ENCODE results near the gene IFTAP. TPM values are rescaled to one million over a fixed set of nuclear protein-coding genes. Genes with fewer than 3 reads are reported as not detected.

IFTAP gene
- polyA plus RNA-seq, 4 donors = 15.7 to 23.2 (median 19.6) TPM

- Histone ChIP-seq H3K27ac (ENCODE audit: low read depth in 1 of 3, low read length in 2 of 3) (no peak overlapping the region), H3K27me3 (ENCODE audit: control insufficient read depth in 3 of 3, insufficient read depth in 3 of 3, low read length in 3 of 3) (no peaks in the 10 kb centered on the region), H3K4me1 (ENCODE audit: control insufficient read depth in 3 of 3, insufficient read depth in 2 of 3, low read depth in 1 of 3, low read length in 2 of 3) (no peaks in the 10 kb centered on the region), H3K4me3 (ENCODE audit: low read depth in 1 of 3, low read length in 3 of 3) (peak overlapping the region in 1 of 3 donors; percentile 23), H3K36me3 (ENCODE audit: control insufficient read depth in 3 of 3, insufficient read depth in 2 of 3, low read depth in 1 of 3, low read length in 3 of 3) (no peaks in the 10 kb centered on the region), H3K9me3 (ENCODE audit: control insufficient read depth in 2 of 2, insufficient read depth in 1 of 2, low read depth in 1 of 2, low read length in 1 of 2) (peaks cover 0 to 3% of the 10 kb centered on the region in 2 donors)
- FAIRE-seq (no peak), DNase-seq (no peak)
- 55 to 66% (median 61%) methylated on average over 6 of the region's 6 CpGs for WGBS, 3 donors
Observed at GRCh38 chr11:36565031-36565610, 29.2 kb upstream of the IFTAP start.

DNA sequence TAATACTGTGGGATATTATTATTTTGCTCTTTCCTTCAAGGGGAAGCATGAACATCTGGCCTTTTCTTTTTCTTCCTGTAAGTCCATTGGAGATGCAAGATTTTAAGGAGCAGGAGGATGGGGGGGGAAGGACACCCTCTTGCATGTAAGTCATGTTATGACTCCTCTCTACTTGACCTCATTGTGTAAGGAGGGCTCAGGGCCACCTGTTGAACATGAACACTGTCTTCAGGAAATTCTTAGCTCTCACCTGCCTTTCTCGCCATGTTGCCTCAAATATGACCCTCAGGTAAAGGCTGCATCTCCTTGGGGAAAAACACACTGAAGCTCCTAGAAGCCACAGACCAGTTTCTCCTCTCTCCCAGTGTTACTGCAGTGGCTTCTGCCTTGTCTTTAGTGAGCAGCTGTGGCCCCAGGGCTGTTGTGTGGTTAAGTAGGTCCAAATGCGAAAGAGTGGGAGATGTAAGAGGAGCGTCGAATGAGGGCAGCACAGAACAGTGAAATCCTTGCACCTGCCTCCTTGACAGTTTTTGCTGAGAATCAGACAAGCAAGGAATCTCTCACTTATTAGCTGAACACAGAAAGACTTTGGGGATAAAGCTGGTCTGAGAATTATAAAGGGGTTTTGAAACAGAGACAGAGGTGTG is 27.8 kb upstream of the IFTAP start:
- no peak for FAIRE-seq
- H3K27me3 ChIP-seq (ENCODE audit: control insufficient read depth in 3 of 3, insufficient read depth in 3 of 3, low read length in 3 of 3) = no peaks in the 10 kb centered on the region
- WGBS, 3 donors = 85 to 91% (median 90%) methylated on average over 4 of the region's 4 CpGs

DNA sequence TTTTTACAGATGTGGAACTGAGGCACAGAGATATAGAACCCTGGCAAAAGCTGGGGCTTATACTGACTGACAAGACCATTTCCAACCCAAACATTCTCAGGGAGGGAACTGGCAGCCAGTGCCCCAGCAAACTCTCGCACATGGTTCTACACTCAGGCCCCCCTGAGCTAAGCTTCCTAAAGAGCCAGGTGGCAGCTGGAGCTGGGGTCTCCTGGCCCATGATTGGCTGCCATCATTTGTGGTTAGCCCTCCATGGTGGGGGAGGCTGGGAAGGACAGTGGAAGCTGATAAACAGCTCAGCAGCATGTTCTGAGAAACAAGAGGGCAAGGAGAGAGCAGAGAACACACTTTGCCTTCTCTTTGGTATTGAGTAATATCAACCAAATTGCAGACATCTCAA is 26.6 kb upstream of the IFTAP start, which contains the start of gene RAG1:
TSS of gene RAG1 (plus strand) at position 314 of the 400 bp plus-strand sequence. CDS start 5,298 bp downstream, outside the sequence.
- Histone ChIP-seq H3K4me1 (ENCODE audit: control insufficient read depth in 3 of 3, insufficient read depth in 2 of 3, low read depth in 1 of 3, low read length in 2 of 3) (no peaks in the 10 kb centered on the region), H3K9me3 (ENCODE audit: control insufficient read depth in 2 of 2, insufficient read depth in 1 of 2, low read depth in 1 of 2, low read length in 1 of 2) (no peaks in the 10 kb centered on the region), H3K27me3 (ENCODE audit: control insufficient read depth in 3 of 3, insufficient read depth in 3 of 3, low read length in 3 of 3) (no peaks in the 10 kb centered on the region), H3K27ac (ENCODE audit: low read depth in 1 of 3, low read length in 2 of 3) (no peak within 1 kb of the TSS), H3K36me3 (ENCODE audit: control insufficient read depth in 3 of 3, insufficient read depth in 2 of 3, low read depth in 1 of 3, low read length in 3 of 3) (no peaks in the 10 kb centered on the region), H3K4me3 (ENCODE audit: low read depth in 1 of 3, low read length in 3 of 3) (no peak within 1 kb of the TSS)
- WGBS, 3 donors = 83 to 96% (median 91%) methylated on average over 1 of the region's 1 CpG
- FAIRE-seq (no peak), DNase-seq (no peak)

More for the DNA sequence above, 27.8 kb upstream of the IFTAP start:
- Histone ChIP-seq H3K27ac (ENCODE audit: low read depth in 1 of 3, low read length in 2 of 3) (no peak overlapping the region), H3K4me3 (ENCODE audit: low read depth in 1 of 3, low read length in 3 of 3) (no peak overlapping the region), H3K9me3 (ENCODE audit: control insufficient read depth in 2 of 2, insufficient read depth in 1 of 2, low read depth in 1 of 2, low read length in 1 of 2) (no peaks in the 10 kb centered on the region), H3K36me3 (ENCODE audit: control insufficient read depth in 3 of 3, insufficient read depth in 2 of 3, low read depth in 1 of 3, low read length in 3 of 3) (no peaks in the 10 kb centered on the region), H3K4me1 (ENCODE audit: control insufficient read depth in 3 of 3, insufficient read depth in 2 of 3, low read depth in 1 of 3, low read length in 2 of 3) (no peaks in the 10 kb centered on the region)
- DNase-seq = no peak

- H3K4me1 ChIP-seq (ENCODE audit: control insufficient read depth in 3 of 3, insufficient read depth in 2 of 3, low read depth in 1 of 3, low read length in 2 of 3) = no peaks in the 10 kb centered on the region
- WGBS, 3 donors = 73 to 90% (median 80%) methylated on average over 4 of the region's 4 CpGs
- H3K4me3 ChIP-seq (ENCODE audit: low read depth in 1 of 3, low read length in 3 of 3) = no peak overlapping the region
- H3K9me3 ChIP-seq (ENCODE audit: control insufficient read depth in 2 of 2, insufficient read depth in 1 of 2, low read depth in 1 of 2, low read length in 1 of 2) = no peaks in the 10 kb centered on the region
- H3K27me3 ChIP-seq (ENCODE audit: control insufficient read depth in 3 of 3, insufficient read depth in 3 of 3, low read length in 3 of 3) = no peaks in the 10 kb centered on the region
- H3K27ac ChIP-seq (ENCODE audit: low read depth in 1 of 3, low read length in 2 of 3) = no peak overlapping the region
- FAIRE-seq (no peak), DNase-seq (no peak)
- peaks cover 0 to 5% (median 0%) of the 10 kb centered on the region in 3 donors for H3K36me3 ChIP-seq (ENCODE audit: control insufficient read depth in 3 of 3, insufficient read depth in 2 of 3, low read depth in 1 of 3, low read length in 3 of 3)
Observed at GRCh38 chr11:36569095-36569494, 25.2 kb upstream of the IFTAP start.

- Histone ChIP-seq H3K9me3 (ENCODE audit: control insufficient read depth in 2 of 2, insufficient read depth in 1 of 2, low read depth in 1 of 2, low read length in 1 of 2) (no peaks in the 10 kb centered on the region), H3K4me1 (ENCODE audit: control insufficient read depth in 3 of 3, insufficient read depth in 2 of 3, low read depth in 1 of 3, low read length in 2 of 3) (no peaks in the 10 kb centered on the region), H3K4me3 (ENCODE audit: low read depth in 1 of 3, low read length in 3 of 3) (no peak overlapping the region), H3K36me3 (ENCODE audit: control insufficient read depth in 3 of 3, insufficient read depth in 2 of 3, low read depth in 1 of 3, low read length in 3 of 3) (peaks cover 0 to 13% (median 0%) of the 10 kb centered on the region in 3 donors), H3K27me3 (ENCODE audit: control insufficient read depth in 3 of 3, insufficient read depth in 3 of 3, low read length in 3 of 3) (no peaks in the 10 kb centered on the region), H3K27ac (ENCODE audit: low read depth in 1 of 3, low read length in 2 of 3) (no peak overlapping the region)
- FAIRE-seq (no peak), DNase-seq (no peak)
- WGBS, 3 donors = 79 to 88% (median 82%) methylated on average over 8 of the region's 8 CpGs
Observed at GRCh38 chr11:36574486-36574885, 19.8 kb upstream of the IFTAP start.

GRCh38 chr11:36577373-36577772 is 16.9 kb upstream of the IFTAP start:
- no peak overlapping the region for H3K27ac ChIP-seq (ENCODE audit: low read depth in 1 of 3, low read length in 2 of 3)

DNA sequence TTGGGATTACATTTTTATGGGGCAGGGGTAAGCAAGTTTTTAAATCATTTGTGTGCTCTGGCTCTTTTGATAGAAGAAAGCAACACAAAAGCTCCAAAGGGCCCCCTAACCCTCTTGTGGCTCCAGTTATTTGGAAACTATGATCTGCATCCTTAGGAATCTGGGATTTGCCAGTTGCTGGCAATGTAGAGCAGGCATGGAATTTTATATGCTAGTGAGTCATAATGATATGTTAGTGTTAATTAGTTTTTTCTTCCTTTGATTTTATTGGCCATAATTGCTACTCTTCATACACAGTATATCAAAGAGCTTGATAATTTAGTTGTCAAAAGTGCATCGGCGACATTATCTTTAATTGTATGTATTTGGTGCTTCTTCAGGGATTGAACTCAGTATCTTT is 16.4 kb upstream of the IFTAP start:
- H3K36me3 ChIP-seq (ENCODE audit: control insufficient read depth in 3 of 3, insufficient read depth in 2 of 3, low read depth in 1 of 3, low read length in 3 of 3) = peaks cover 0 to 13% (median 0%) of the 10 kb centered on the region in 3 donors
- no peak overlapping the region for H3K27ac ChIP-seq (ENCODE audit: low read depth in 1 of 3, low read length in 2 of 3)
- 32 to 81% (median 66%) methylated on average over 2 of the region's 2 CpGs for WGBS, 3 donors

More at GRCh38 chr11:36577373-36577772, 16.9 kb upstream of the IFTAP start:
- Histone ChIP-seq H3K4me1 (ENCODE audit: control insufficient read depth in 3 of 3, insufficient read depth in 2 of 3, low read depth in 1 of 3, low read length in 2 of 3) (no peaks in the 10 kb centered on the region), H3K36me3 (ENCODE audit: control insufficient read depth in 3 of 3, insufficient read depth in 2 of 3, low read depth in 1 of 3, low read length in 3 of 3) (peaks cover 0 to 13% (median 0%) of the 10 kb centered on the region in 3 donors), H3K4me3 (ENCODE audit: low read depth in 1 of 3, low read length in 3 of 3) (no peak overlapping the region), H3K9me3 (ENCODE audit: control insufficient read depth in 2 of 2, insufficient read depth in 1 of 2, low read depth in 1 of 2, low read length in 1 of 2) (peaks cover 0 to 9% of the 10 kb centered on the region in 2 donors), H3K27me3 (ENCODE audit: control insufficient read depth in 3 of 3, insufficient read depth in 3 of 3, low read length in 3 of 3) (peaks cover 0 to 2% (median 0%) of the 10 kb centered on the region in 3 donors)
- DNase-seq (no peak), FAIRE-seq (no peak)
- WGBS, 3 donors = 73 to 77% (median 74%) methylated on average over 2 of the region's 2 CpGs

GRCh38 chr11:36578458-36578857 is 15.8 kb upstream of the IFTAP start:
- DNase-seq = no peak
- no peak overlapping the region for H3K27ac ChIP-seq (ENCODE audit: low read depth in 1 of 3, low read length in 2 of 3)
- H3K9me3 ChIP-seq (ENCODE audit: control insufficient read depth in 2 of 2, insufficient read depth in 1 of 2, low read depth in 1 of 2, low read length in 1 of 2) = peaks cover 0 to 9% of the 10 kb centered on the region in 2 donors
- FAIRE-seq = no peak
- no peaks in the 10 kb centered on the region for H3K4me1 ChIP-seq (ENCODE audit: control insufficient read depth in 3 of 3, insufficient read depth in 2 of 3, low read depth in 1 of 3, low read length in 2 of 3)
- peaks cover 0 to 2% (median 0%) of the 10 kb centered on the region in 3 donors for H3K27me3 ChIP-seq (ENCODE audit: control insufficient read depth in 3 of 3, insufficient read depth in 3 of 3, low read length in 3 of 3)
- 30 to 66% (median 44%) methylated on average over 1 of the region's 1 CpG for WGBS, 3 donors
- peaks cover 0 to 12% (median 0%) of the 10 kb centered on the region in 3 donors for H3K36me3 ChIP-seq (ENCODE audit: control insufficient read depth in 3 of 3, insufficient read depth in 2 of 3, low read depth in 1 of 3, low read length in 3 of 3)
- H3K4me3 ChIP-seq (ENCODE audit: low read depth in 1 of 3, low read length in 3 of 3) = no peak overlapping the region

More for the DNA sequence above, 16.4 kb upstream of the IFTAP start:
- FAIRE-seq (no peak), DNase-seq (no peak)
- Histone ChIP-seq H3K4me3 (ENCODE audit: low read depth in 1 of 3, low read length in 3 of 3) (no peak overlapping the region), H3K9me3 (ENCODE audit: control insufficient read depth in 2 of 2, insufficient read depth in 1 of 2, low read depth in 1 of 2, low read length in 1 of 2) (peaks cover 0 to 9% of the 10 kb centered on the region in 2 donors), H3K27me3 (ENCODE audit: control insufficient read depth in 3 of 3, insufficient read depth in 3 of 3, low read length in 3 of 3) (peaks cover 0 to 2% (median 0%) of the 10 kb centered on the region in 3 donors), H3K4me1 (ENCODE audit: control insufficient read depth in 3 of 3, insufficient read depth in 2 of 3, low read depth in 1 of 3, low read length in 2 of 3) (no peaks in the 10 kb centered on the region)

Data from small intestine (tissue), 7 donors.